ENCODE results near the gene SEMA6D.

GRCh38 chr15:47744496-47744895 is 27.2 kb downstream of the SEMA6D start:
- no peak for TF ChIP-seq POLR2A (IDR thresholded peaks at IDR 0.05)
- no peak for TF ChIP-seq CTCF (IDR thresholded peaks at IDR 0.05)

Data from right lobe of liver (tissue), 4 donors.